ENCODE measurements around the gene PRSS23. TPM values are rescaled to one million over a fixed set of nuclear protein-coding genes. Genes with fewer than 3 reads are reported as not detected.

PRSS23 gene
- total RNA-seq, 2 experiments from 2014 or later = 0.62 to 1.5 TPM

DNA sequence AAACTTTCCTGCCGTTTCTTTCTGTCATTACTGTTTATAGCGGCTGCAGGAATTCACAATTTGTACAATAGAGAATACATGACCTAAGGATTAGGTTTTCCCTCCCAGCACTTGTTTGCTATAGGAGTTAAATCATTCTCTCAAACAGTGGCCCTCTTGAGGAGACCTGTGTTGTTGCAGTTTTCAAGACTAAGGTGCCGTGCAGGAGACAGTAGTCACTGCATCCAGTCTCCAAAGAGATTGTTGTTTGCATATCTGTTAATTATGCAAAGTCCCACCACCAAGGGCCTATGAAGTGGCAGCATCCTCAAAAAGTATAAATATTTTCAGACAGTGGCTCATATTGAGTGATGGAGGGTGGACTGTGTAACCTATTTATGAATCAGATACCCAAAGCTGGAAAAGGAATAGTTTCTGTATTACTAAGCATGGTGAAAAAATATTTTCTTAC is 2.3 kb downstream of the PRSS23 start:
- Mint-ChIP-seq H3K27ac (no peak overlapping the region), H3K36me3 (ENCODE audit: low read depth) (no peaks in the 10 kb centered on the region), H3K4me3 (no peak overlapping the region), H3K27me3 (peaks cover 55% of the 10 kb centered on the region), H3K9me3 (ENCODE audit: low read depth) (no peaks in the 10 kb centered on the region), H3K4me1 (peaks cover 62% of the 10 kb centered on the region)
- ChIA-PET CTCF (interaction anchor here (4.8 kb wide), 1 partner anchor 194 kb away, joined by 15 read pairs; no protein-coding TSS in a partner anchor), POLR2A (no interaction called here)
- DNase-seq = peak; percentile 39
- intact Hi-C loops (cut with DNase I, micrococcal nuclease) = loop anchor here (1.0 to 10.0 kb wide), 6 partner anchors 114 to 1372 kb away; partner anchors contain the start of genes DLG2 (in 1 of the 2), ME3 (in 1 of the 2), RAB38 (in 1 of the 2) and TMEM126B (in 1 of the 2)
- ATAC-seq = peak; percentile 34

GRCh38 chr11:86803136-86804045 is 3.0 kb downstream of the PRSS23 start:
- H3K9me3 Mint-ChIP-seq (ENCODE audit: low read depth) = no peaks in the 10 kb centered on the region
- H3K27ac Mint-ChIP-seq = no peak overlapping the region
- no peak overlapping the region for H3K4me3 Mint-ChIP-seq
- no peak for DNase-seq
- no peak for ATAC-seq
- H3K36me3 Mint-ChIP-seq (ENCODE audit: low read depth) = no peaks in the 10 kb centered on the region
- H3K27me3 Mint-ChIP-seq = peaks cover 55% of the 10 kb centered on the region
- CTCF ChIA-PET = interaction anchor here (0.9 to 4.8 kb wide), 4 partner anchors 195 to 864 kb away, joined by 4 to 15 read pairs (median 6); no protein-coding TSS in a partner anchor
- H3K4me1 Mint-ChIP-seq = peaks cover 62% of the 10 kb centered on the region
- intact Hi-C loops (cut with DNase I, micrococcal nuclease) = loop anchor here (2.0 to 10.0 kb wide), 5 partner anchors 115 to 1371 kb away; partner anchors contain the start of genes DLG2 (in 1 of the 2), ME3 (in 1 of the 2), RAB38 (in 1 of the 2) and TMEM126B (in 1 of the 2)
- POLR2A ChIA-PET = no interaction called here

GRCh38 chr11:86804951-86805350 is 4.6 kb downstream of the PRSS23 start:
- Mint-ChIP-seq H3K9me3 (ENCODE audit: low read depth) (no peaks in the 10 kb centered on the region), H3K4me1 (peaks cover 53% of the 10 kb centered on the region), H3K27ac (no peak overlapping the region), H3K27me3 (peaks cover 49% of the 10 kb centered on the region), H3K4me3 (no peak overlapping the region), H3K36me3 (ENCODE audit: low read depth) (no peaks in the 10 kb centered on the region)
- no peak for ATAC-seq
- intact Hi-C loops (cut with DNase I, micrococcal nuclease) = loop anchor here (5.0 to 10.0 kb wide), 7 partner anchors 118 to 1370 kb away; partner anchors contain the start of genes DLG2 (in 1 of the 2), ME3 (in 1 of the 2), RAB38 (in 1 of the 2) and TMEM126B (in 1 of the 2)
- CTCF ChIA-PET = interaction anchor here (1.4 to 4.8 kb wide), 2 partner anchors 197 to 301 kb away, joined by 4 to 15 read pairs; no protein-coding TSS in a partner anchor
- no peak for DNase-seq
- POLR2A ChIA-PET = no interaction called here

DNA sequence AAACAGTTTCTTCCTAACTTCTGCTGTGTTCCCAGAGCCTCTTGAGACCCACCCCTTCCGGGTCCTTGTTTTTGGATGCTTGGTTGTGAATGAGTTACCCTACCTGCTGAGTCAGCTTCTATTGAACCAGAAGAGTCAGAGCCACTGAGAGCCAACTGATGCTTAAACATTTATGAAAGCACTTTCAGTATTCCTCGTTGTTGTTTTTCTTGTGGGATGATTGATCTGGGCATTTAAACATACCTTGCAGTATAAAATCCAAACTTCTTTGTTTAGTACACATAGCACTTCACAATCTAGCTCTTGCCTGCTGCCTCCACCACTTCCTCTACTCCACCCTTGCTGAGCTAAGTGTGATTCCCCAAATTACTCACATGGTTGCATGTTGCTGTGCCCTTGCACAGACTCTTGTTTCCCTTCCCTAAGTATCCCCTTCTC is 5.5 kb downstream of the PRSS23 start:
- peaks cover 47% of the 10 kb centered on the region for H3K27me3 Mint-ChIP-seq
- POLR2A ChIA-PET = interaction anchor here (0.6 to 1.5 kb wide), 2 partner anchors 213 to 512 kb away, joined by 3 to 10 read pairs; no protein-coding TSS in a partner anchor
- intact Hi-C loops (cut with DNase I, micrococcal nuclease) = loop anchor here (1.0 to 10.0 kb wide), 12 partner anchors 63 to 1369 kb away; partner anchors contain the start of genes DLG2 (in 1 of the 2), ME3 (in 1 of the 2), RAB38 (in 1 of the 2) and TMEM126B (in 1 of the 2)

DNA sequence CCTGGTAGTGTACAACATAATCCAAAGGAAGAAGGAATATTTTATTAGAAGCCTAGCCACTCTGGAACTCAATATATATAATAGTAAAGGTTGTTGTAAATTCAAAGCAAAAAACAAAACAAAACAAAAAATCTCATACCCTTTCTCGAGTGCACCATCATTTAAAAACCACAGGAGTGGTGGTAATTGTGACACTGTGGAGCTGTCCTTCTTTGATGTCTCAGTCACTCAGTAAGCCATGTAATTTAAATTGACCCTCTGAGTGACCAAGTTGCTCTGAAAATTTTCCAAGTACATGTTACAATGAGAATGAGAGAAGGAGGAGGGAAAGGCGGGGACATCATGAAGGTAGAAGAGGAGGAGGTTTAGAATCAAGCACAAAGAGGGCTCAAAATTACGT is 6.6 kb downstream of the PRSS23 start:
- Mint-ChIP-seq H3K27me3 (peaks cover 38% of the 10 kb centered on the region), H3K4me1 (peaks cover 42% of the 10 kb centered on the region), H3K36me3 (ENCODE audit: low read depth) (no peaks in the 10 kb centered on the region), H3K9me3 (ENCODE audit: low read depth) (no peaks in the 10 kb centered on the region), H3K27ac (no peak overlapping the region), H3K4me3 (no peak overlapping the region)
- ChIA-PET POLR2A (interaction anchor here (1.5 kb wide), 1 partner anchor 214 kb away, joined by 10 read pairs; no protein-coding TSS in a partner anchor), CTCF (interaction anchor here (0.9 to 4.8 kb wide), 4 partner anchors 118 to 350 kb away, joined by 3 to 15 read pairs (median 6); no protein-coding TSS in a partner anchor)
- DNase-seq (no peak), ATAC-seq (no peak)
- intact Hi-C loops (cut with DNase I, micrococcal nuclease) = loop anchor here (1.0 to 10.0 kb wide), 12 partner anchors 64 to 1368 kb away; partner anchors contain the start of genes DLG2 (in 1 of the 2), ME3 (in 1 of the 2), RAB38 (in 1 of the 2) and TMEM126B (in 1 of the 2)

More for the DNA sequence above, 5.5 kb downstream of the PRSS23 start:
- H3K4me3 Mint-ChIP-seq = no peak overlapping the region
- no peaks in the 10 kb centered on the region for H3K36me3 Mint-ChIP-seq (ENCODE audit: low read depth)
- peaks cover 49% of the 10 kb centered on the region for H3K4me1 Mint-ChIP-seq
- H3K9me3 Mint-ChIP-seq (ENCODE audit: low read depth) = no peaks in the 10 kb centered on the region
- no peak overlapping the region for H3K27ac Mint-ChIP-seq
- CTCF ChIA-PET = interaction anchor here (0.9 to 4.8 kb wide), 5 partner anchors 112 to 349 kb away, joined by 3 to 15 read pairs (median 3); no protein-coding TSS in a partner anchor
- DNase-seq (peak; percentile 74), ATAC-seq (peak; percentile 96)

GRCh38 chr11:86807360-86807759 is 7.0 kb downstream of the PRSS23 start:
- H3K9me3 Mint-ChIP-seq (ENCODE audit: low read depth) = no peaks in the 10 kb centered on the region
- ATAC-seq = no peak
- intact Hi-C loops (cut with DNase I, micrococcal nuclease) = loop anchor here (2.0 to 10.0 kb wide), 7 partner anchors 65 to 1367 kb away; partner anchors contain the start of genes DLG2 (in 1 of the 2), RAB38 (in 1 of the 2) and TMEM126B (in 1 of the 2)
- no peak overlapping the region for H3K4me3 Mint-ChIP-seq
- H3K27me3 Mint-ChIP-seq = peaks cover 36% of the 10 kb centered on the region
- no peaks in the 10 kb centered on the region for H3K36me3 Mint-ChIP-seq (ENCODE audit: low read depth)
- peaks cover 38% of the 10 kb centered on the region for H3K4me1 Mint-ChIP-seq
- H3K27ac Mint-ChIP-seq = no peak overlapping the region
- no peak for DNase-seq
- ChIA-PET CTCF (interaction anchor here (4.8 kb wide), 1 partner anchor 199 kb away, joined by 15 read pairs; no protein-coding TSS in a partner anchor), POLR2A (no interaction called here)

- Mint-ChIP-seq H3K27me3 (peaks cover 32% of the 10 kb centered on the region), H3K36me3 (ENCODE audit: low read depth) (no peaks in the 10 kb centered on the region), H3K27ac (no peak overlapping the region), H3K9me3 (ENCODE audit: low read depth) (no peaks in the 10 kb centered on the region), H3K4me3 (no peak overlapping the region), H3K4me1 (peaks cover 20% of the 10 kb centered on the region)
- ATAC-seq (no peak), DNase-seq (no peak)
- intact Hi-C loops (cut with DNase I, micrococcal nuclease) = loop anchor here (5.0 to 10.0 kb wide), 5 partner anchors 122 to 1365 kb away; partner anchors contain the start of genes DLG2 (in 1 of the 2), RAB38 (in 1 of the 2) and TMEM126B (in 1 of the 2)
- CTCF ChIA-PET = interaction anchor here (0.6 to 1.0 kb wide), 4 partner anchors 11 to 955 kb away, joined by 3 to 4 read pairs (median 3); no protein-coding TSS in a partner anchor
- POLR2A ChIA-PET = no interaction called here
These were observed 9.2 kb downstream of the PRSS23 start for GRCh38 chr11:86809561-86809960.

- no peak overlapping the region for H3K27ac Mint-ChIP-seq
- ATAC-seq = no peak
- H3K27me3 Mint-ChIP-seq = peaks cover 31% of the 10 kb centered on the region
- intact Hi-C loops (cut with DNase I, micrococcal nuclease) = no loop called here
- CTCF ChIA-PET = interaction anchor here (0.7 to 1.0 kb wide), 2 partner anchors 12 to 17 kb away, joined by 3 to 4 read pairs; no protein-coding TSS in a partner anchor
- no peak overlapping the region for H3K4me3 Mint-ChIP-seq
- no peak for DNase-seq
- H3K36me3 Mint-ChIP-seq (ENCODE audit: low read depth) = no peaks in the 10 kb centered on the region
- no peaks in the 10 kb centered on the region for H3K9me3 Mint-ChIP-seq (ENCODE audit: low read depth)
- POLR2A ChIA-PET = no interaction called here
- H3K4me1 Mint-ChIP-seq = peaks cover 13% of the 10 kb centered on the region
These were observed 9.9 kb downstream of the PRSS23 start for GRCh38 chr11:86810288-86810687.

- Mint-ChIP-seq H3K27me3 (peaks cover 40% of the 10 kb centered on the region), H3K27ac (no peak overlapping the region), H3K9me3 (ENCODE audit: low read depth) (no peaks in the 10 kb centered on the region), H3K4me1 (no peaks in the 10 kb centered on the region), H3K36me3 (ENCODE audit: low read depth) (no peaks in the 10 kb centered on the region), H3K4me3 (no peak overlapping the region)
- intact Hi-C loops (cut with DNase I, micrococcal nuclease) = no loop called here
- ATAC-seq = no peak
- CTCF ChIA-PET = interaction anchor here (1.2 to 2.8 kb wide), 2 partner anchors 27 to 355 kb away, joined by 3 to 9 read pairs; no protein-coding TSS in a partner anchor
- no peak for DNase-seq
- POLR2A ChIA-PET = interaction anchor here (0.9 kb wide), 1 partner anchor 13 kb away, joined by 3 read pairs; no protein-coding TSS in a partner anchor
These were observed 11.4 kb downstream of the PRSS23 start for GRCh38 chr11:86811637-86812321.

DNA sequence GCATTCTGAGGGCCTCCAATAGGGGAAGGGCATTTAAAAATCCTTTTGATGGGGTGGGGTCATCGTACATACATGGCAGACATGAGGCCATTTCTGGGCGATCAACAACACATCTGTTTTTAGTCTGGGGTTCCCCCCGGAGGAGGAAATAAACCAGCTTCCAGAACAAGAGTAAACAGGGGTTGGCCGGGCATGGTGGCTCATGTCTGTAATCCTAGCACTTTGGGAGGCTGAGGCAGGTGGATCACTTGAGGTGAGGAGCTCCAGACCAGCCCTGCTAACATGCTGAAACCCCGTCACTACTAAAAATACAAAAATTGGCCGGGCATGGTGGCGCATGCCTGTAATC is 12.0 kb downstream of the PRSS23 start:
- no peaks in the 10 kb centered on the region for H3K9me3 Mint-ChIP-seq (ENCODE audit: low read depth)
- peaks cover 40% of the 10 kb centered on the region for H3K27me3 Mint-ChIP-seq
- no peak overlapping the region for H3K4me3 Mint-ChIP-seq
- DNase-seq = no peak
- POLR2A ChIA-PET = interaction anchor here (0.9 kb wide), 1 partner anchor 13 kb away, joined by 3 read pairs; no protein-coding TSS in a partner anchor
- CTCF ChIA-PET = interaction anchor here (1.0 to 2.8 kb wide), 4 partner anchors 25 to 357 kb away, joined by 3 to 9 read pairs (median 4); no protein-coding TSS in a partner anchor
- no peaks in the 10 kb centered on the region for H3K36me3 Mint-ChIP-seq (ENCODE audit: low read depth)
- H3K4me1 Mint-ChIP-seq = no peaks in the 10 kb centered on the region
- no peak overlapping the region for H3K27ac Mint-ChIP-seq
- no peak for ATAC-seq
- intact Hi-C loops (cut with DNase I, micrococcal nuclease) = no loop called here
